HG02571 (cell line): Measurements from ENCODE around the gene CX3CR1.
A peak's percentile ranks its signal among the peaks of the same experiment; 100 is the strongest.
"Not testable (repeated sequence)": the region's sequence is repeated elsewhere in the genome, so short reads cannot be mapped to it uniquely, and the experiment has no call there.

ENCODE experiments used
- ATAC-seq: cut with Tn5 transposase; IDR thresholded peaks from one replicate; pipeline ENCODE4 v1.9.1; 2021; ENCODE audit warnings: mild to moderate bottlenecking, moderate library complexity; ENCODE audit not compliant: unreplicated experiment

The CX3CR1 gene

GRCh38 chr3:39279745-39280517 lies at the start of gene CX3CR1:
TSS of gene CX3CR1 (minus strand) at chr3:39280036. CDS start at chr3:39266509, 13,527 bp downstream.
- ATAC-seq: no peak

- no peak for ATAC-seq
These were observed 49.7 kb upstream of the CX3CR1 start, which contains the start of gene CCR8 for GRCh38 chr3:39329493-39329892. TSS of gene CCR8 (plus strand) at chr3:39329709. CDS start at chr3:39332332, 2,623 bp downstream.

- peak; percentile 71 for ATAC-seq
These were observed 48.0 kb upstream of the CX3CR1 start for GRCh38 chr3:39327746-39328349.

- ATAC-seq: no peak
These were observed 47.4 kb upstream of the CX3CR1 start for GRCh38 chr3:39327053-39327745.

GRCh38 chr3:39325236-39325635 lies 45.4 kb upstream of the CX3CR1 start:
- ATAC-seq: no peak

GRCh38 chr3:39323494-39323893 lies 43.7 kb upstream of the CX3CR1 start:
- ATAC-seq: no peak

- no peak for ATAC-seq
These were observed 43.1 kb upstream of the CX3CR1 start for GRCh38 chr3:39322936-39323335.

GRCh38 chr3:39322209-39322715 lies 42.4 kb upstream of the CX3CR1 start:
- not testable (repeated sequence) for ATAC-seq

- ATAC-seq: not testable (repeated sequence)
These were observed 41.7 kb upstream of the CX3CR1 start for GRCh38 chr3:39321574-39321983.

GRCh38 chr3:39319249-39319648 lies 39.4 kb upstream of the CX3CR1 start:
- ATAC-seq: no peak

- no peak for ATAC-seq
These were observed 38.5 kb upstream of the CX3CR1 start for GRCh38 chr3:39318301-39318700.

- no peak for ATAC-seq
These were observed 37.8 kb upstream of the CX3CR1 start for GRCh38 chr3:39317571-39318169.

GRCh38 chr3:39315420-39315819 lies 35.6 kb upstream of the CX3CR1 start:
- no peak for ATAC-seq

- no peak for ATAC-seq
These were observed 33.5 kb upstream of the CX3CR1 start for GRCh38 chr3:39313289-39313688.

- no peak for ATAC-seq
These were observed 22.3 kb upstream of the CX3CR1 start for GRCh38 chr3:39302178-39302577.

GRCh38 chr3:39299279-39299678 lies 19.4 kb upstream of the CX3CR1 start:
- no peak for ATAC-seq

- ATAC-seq: no peak
These were observed 16.6 kb upstream of the CX3CR1 start for GRCh38 chr3:39296197-39297077.

- ATAC-seq: peak; percentile 74
These were observed 15.4 kb upstream of the CX3CR1 start for GRCh38 chr3:39295184-39295775.

- ATAC-seq: peak; percentile 2
These were observed 14.8 kb upstream of the CX3CR1 start for GRCh38 chr3:39294446-39295183.
